NT2/D1 (cell line): ENCODE results near the gene KCNJ6.

ENCODE experiments used
- SUZ12 ChIP-seq: IDR thresholded peaks from 2 replicates; pipeline ENCODE4 v1.6.1; 2011; ENCODE audit not compliant: insufficient read length, insufficient read depth; ENCODE audit errors: extremely low read depth
- YY1 ChIP-seq: IDR thresholded peaks from 2 replicates; pipeline ENCODE4 v1.6.1; 2011; ENCODE audit not compliant: insufficient read length, insufficient read depth
- ZNF274 ChIP-seq: IDR thresholded peaks from 2 replicates; pipeline ENCODE4 v1.6.1; 2011; ENCODE audit warnings: mild to moderate bottlenecking, low read depth, low read length

- TF ChIP-seq SUZ12 (no peak), YY1 (no peak), ZNF274 (no peak)
Measured at GRCh38 chr21:37804001-37804400, 112.3 kb downstream of the KCNJ6 start.
